ENCODE results near the gene CAMSAP1. TPM values are rescaled to one million over a fixed set of nuclear protein-coding genes. Genes with fewer than 3 reads are reported as not detected.

Gene CAMSAP1
- total RNA-seq, 1 experiment from 2014 or later = 16.6 TPM

- Histone ChIP-seq H3K36me3 (no peaks in the 10 kb centered on the region), H3K27ac (no peak overlapping the region), H3K4me1 (replicated peaks) (no peaks in the 10 kb centered on the region), H3K9me3 (replicated peaks) (peaks cover 4% of the 10 kb centered on the region), H3K4me3 (no peak overlapping the region), H3K27me3 (replicated peaks) (no peaks in the 10 kb centered on the region)
- DNase-seq (ENCODE audit: low read depth in 1 of 2, low spot score in 2 of 2) = no peak
Observed at GRCh38 chr9:135766707-135767106, 140.6 kb downstream of the CAMSAP1 start.

GRCh38 chr9:135766251-135766650 lies 141.1 kb downstream of the CAMSAP1 start:
- Histone ChIP-seq H3K4me1 (replicated peaks) (no peaks in the 10 kb centered on the region), H3K27me3 (replicated peaks) (no peaks in the 10 kb centered on the region), H3K4me3 (no peak overlapping the region), H3K9me3 (replicated peaks) (peaks cover 4% of the 10 kb centered on the region), H3K36me3 (no peaks in the 10 kb centered on the region), H3K27ac (no peak overlapping the region)
- DNase-seq (ENCODE audit: low read depth in 1 of 2, low spot score in 2 of 2) = no peak

- Histone ChIP-seq H3K9me3 (replicated peaks) (peaks cover 4% of the 10 kb centered on the region), H3K4me1 (replicated peaks) (no peaks in the 10 kb centered on the region), H3K36me3 (no peaks in the 10 kb centered on the region), H3K4me3 (no peak overlapping the region), H3K27ac (no peak overlapping the region), H3K27me3 (replicated peaks) (no peaks in the 10 kb centered on the region)
- no peak for DNase-seq (ENCODE audit: low read depth in 1 of 2, low spot score in 2 of 2)
Observed at GRCh38 chr9:135765416-135765815, 141.9 kb downstream of the CAMSAP1 start.

- H3K9me3 ChIP-seq (replicated peaks) = peaks cover 4% of the 10 kb centered on the region
- H3K4me3 ChIP-seq = no peak overlapping the region
- H3K4me1 ChIP-seq (replicated peaks) = no peaks in the 10 kb centered on the region
- no peaks in the 10 kb centered on the region for H3K27me3 ChIP-seq (replicated peaks)
- no peak overlapping the region for H3K27ac ChIP-seq
- DNase-seq (ENCODE audit: low read depth in 1 of 2, low spot score in 2 of 2) = no peak
- H3K36me3 ChIP-seq = no peaks in the 10 kb centered on the region
Observed at GRCh38 chr9:135764731-135765130, 142.6 kb downstream of the CAMSAP1 start.

- H3K27me3 ChIP-seq (replicated peaks) = no peaks in the 10 kb centered on the region
- H3K27ac ChIP-seq = no peak overlapping the region
- DNase-seq (ENCODE audit: low read depth in 1 of 2, low spot score in 2 of 2) = no peak
- no peaks in the 10 kb centered on the region for H3K36me3 ChIP-seq
- H3K4me1 ChIP-seq (replicated peaks) = no peaks in the 10 kb centered on the region
- peaks cover 4% of the 10 kb centered on the region for H3K9me3 ChIP-seq (replicated peaks)
- H3K4me3 ChIP-seq = no peak overlapping the region
Observed at GRCh38 chr9:135763716-135764446, 143.5 kb downstream of the CAMSAP1 start.

GRCh38 chr9:135762921-135763320 lies 144.4 kb downstream of the CAMSAP1 start:
- no peak for DNase-seq (ENCODE audit: low read depth in 1 of 2, low spot score in 2 of 2)
- H3K4me1 ChIP-seq (replicated peaks) = no peaks in the 10 kb centered on the region
- H3K4me3 ChIP-seq = no peak overlapping the region
- no peaks in the 10 kb centered on the region for H3K36me3 ChIP-seq
- peaks cover 4% of the 10 kb centered on the region for H3K9me3 ChIP-seq (replicated peaks)
- H3K27me3 ChIP-seq (replicated peaks) = no peaks in the 10 kb centered on the region
- no peak overlapping the region for H3K27ac ChIP-seq

- H3K27me3 ChIP-seq (replicated peaks) = no peaks in the 10 kb centered on the region
- H3K36me3 ChIP-seq = no peaks in the 10 kb centered on the region
- no peaks in the 10 kb centered on the region for H3K4me1 ChIP-seq (replicated peaks)
- no peak overlapping the region for H3K4me3 ChIP-seq
- DNase-seq (ENCODE audit: low read depth in 1 of 2, low spot score in 2 of 2) = no peak
- no peaks in the 10 kb centered on the region; the same call in none of the 2 replicates for H3K9me3 ChIP-seq (replicated peaks)
- no peak overlapping the region for H3K27ac ChIP-seq
Observed at GRCh38 chr9:135761845-135762168, 145.5 kb downstream of the CAMSAP1 start.

GRCh38 chr9:135761150-135761844 lies 146.0 kb downstream of the CAMSAP1 start:
- Histone ChIP-seq H3K4me1 (replicated peaks) (no peaks in the 10 kb centered on the region), H3K4me3 (no peak overlapping the region), H3K9me3 (replicated peaks) (no peaks in the 10 kb centered on the region; the same call in none of the 2 replicates), H3K36me3 (no peaks in the 10 kb centered on the region), H3K27ac (no peak overlapping the region), H3K27me3 (replicated peaks) (no peaks in the 10 kb centered on the region)
- no peak for DNase-seq (ENCODE audit: low read depth in 1 of 2, low spot score in 2 of 2)

- H3K27ac ChIP-seq = no peak overlapping the region
Observed at GRCh38 chr9:135760465-135760864, 146.9 kb downstream of the CAMSAP1 start.

GRCh38 chr9:135759676-135760300 lies 147.6 kb downstream of the CAMSAP1 start:
- Histone ChIP-seq H3K4me3 (no peak overlapping the region), H3K27ac (no peak overlapping the region), H3K27me3 (replicated peaks) (no peaks in the 10 kb centered on the region), H3K4me1 (replicated peaks) (no peaks in the 10 kb centered on the region), H3K36me3 (no peaks in the 10 kb centered on the region), H3K9me3 (replicated peaks) (no peaks in the 10 kb centered on the region; the same call in 1 of the 2 replicates)
- no peak for DNase-seq (ENCODE audit: low read depth in 1 of 2, low spot score in 2 of 2)

More at GRCh38 chr9:135760465-135760864, 146.9 kb downstream of the CAMSAP1 start:
- DNase-seq (ENCODE audit: low read depth in 1 of 2, low spot score in 2 of 2) = no peak
- Histone ChIP-seq H3K27me3 (replicated peaks) (no peaks in the 10 kb centered on the region), H3K36me3 (no peaks in the 10 kb centered on the region), H3K9me3 (replicated peaks) (no peaks in the 10 kb centered on the region; the same call in 1 of the 2 replicates), H3K4me1 (replicated peaks) (no peaks in the 10 kb centered on the region), H3K4me3 (no peak overlapping the region)

- H3K36me3 ChIP-seq = no peaks in the 10 kb centered on the region
- no peak overlapping the region for H3K4me3 ChIP-seq
- DNase-seq (ENCODE audit: low read depth in 1 of 2, low spot score in 2 of 2) = no peak
- H3K27me3 ChIP-seq (replicated peaks) = no peaks in the 10 kb centered on the region
- no peaks in the 10 kb centered on the region; the same call in 1 of the 2 replicates for H3K9me3 ChIP-seq (replicated peaks)
- H3K4me1 ChIP-seq (replicated peaks) = no peaks in the 10 kb centered on the region
- H3K27ac ChIP-seq = no peak overlapping the region
Observed at GRCh38 chr9:135758870-135759269, 148.5 kb downstream of the CAMSAP1 start.

Data from SJSA1 (cell line).